GM18517 (cell line): ENCODE results near the gene KIAA1328.

ENCODE experiments used
- ATAC-seq: cut with Tn5 transposase; IDR thresholded peaks from one replicate; pipeline ENCODE4 v1.9.1; 2021; ENCODE audit warnings: mild to moderate bottlenecking, moderate library complexity; ENCODE audit not compliant: unreplicated experiment

Gene KIAA1328

GRCh38 chr18:37272841-37273240 lies 443.9 kb downstream of the KIAA1328 start:
- ATAC-seq: no peak

DNA sequence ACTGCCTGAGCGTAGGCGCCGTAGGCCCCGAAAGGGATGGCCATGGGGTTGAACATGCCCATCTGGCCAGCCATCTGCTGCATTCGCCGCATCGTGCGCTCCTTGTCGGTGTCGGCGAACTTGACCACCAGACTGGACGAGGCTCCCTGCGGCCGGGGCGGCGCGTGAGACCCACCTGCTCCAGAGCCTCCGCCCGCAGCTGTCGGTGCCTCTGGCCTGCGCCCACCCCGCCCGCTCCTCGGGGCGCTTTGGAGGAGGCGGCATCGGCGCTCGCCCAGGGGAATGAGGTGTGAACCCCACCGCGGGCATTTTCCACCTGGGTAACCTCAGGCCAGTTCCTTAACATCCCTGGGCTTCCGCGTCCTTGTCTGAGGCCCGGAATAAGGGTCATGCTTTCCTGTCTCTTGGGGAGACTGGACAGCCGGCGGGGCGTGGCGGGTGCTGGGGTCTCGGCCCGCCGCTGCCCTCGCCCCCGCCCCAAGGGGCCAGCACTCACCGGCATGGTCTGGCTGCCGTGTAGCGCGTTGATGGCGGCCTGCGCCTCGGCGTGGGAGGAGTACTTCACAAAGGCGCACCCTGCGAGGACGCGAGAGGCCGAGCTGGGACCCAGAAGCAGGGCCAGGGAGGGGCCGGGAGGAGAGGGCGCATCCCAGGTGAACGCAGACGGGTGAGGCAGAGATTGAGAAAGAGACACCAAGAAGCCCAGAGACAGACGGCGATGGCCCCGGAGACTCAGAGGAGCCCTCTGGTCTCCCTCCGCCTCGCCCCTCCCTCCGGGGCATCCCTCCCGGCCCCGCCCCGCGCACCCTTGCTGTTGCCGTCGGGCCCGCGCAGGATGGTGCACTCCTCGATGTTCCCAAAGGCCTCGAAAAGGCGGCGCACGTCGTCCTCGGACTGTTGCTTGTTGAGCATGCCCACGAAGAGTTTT lies 445.6 kb downstream of the KIAA1328 start:
- ATAC-seq: no peak

- ATAC-seq: no peak
These were observed 446.4 kb downstream of the KIAA1328 start for GRCh38 chr18:37275237-37275741.

DNA sequence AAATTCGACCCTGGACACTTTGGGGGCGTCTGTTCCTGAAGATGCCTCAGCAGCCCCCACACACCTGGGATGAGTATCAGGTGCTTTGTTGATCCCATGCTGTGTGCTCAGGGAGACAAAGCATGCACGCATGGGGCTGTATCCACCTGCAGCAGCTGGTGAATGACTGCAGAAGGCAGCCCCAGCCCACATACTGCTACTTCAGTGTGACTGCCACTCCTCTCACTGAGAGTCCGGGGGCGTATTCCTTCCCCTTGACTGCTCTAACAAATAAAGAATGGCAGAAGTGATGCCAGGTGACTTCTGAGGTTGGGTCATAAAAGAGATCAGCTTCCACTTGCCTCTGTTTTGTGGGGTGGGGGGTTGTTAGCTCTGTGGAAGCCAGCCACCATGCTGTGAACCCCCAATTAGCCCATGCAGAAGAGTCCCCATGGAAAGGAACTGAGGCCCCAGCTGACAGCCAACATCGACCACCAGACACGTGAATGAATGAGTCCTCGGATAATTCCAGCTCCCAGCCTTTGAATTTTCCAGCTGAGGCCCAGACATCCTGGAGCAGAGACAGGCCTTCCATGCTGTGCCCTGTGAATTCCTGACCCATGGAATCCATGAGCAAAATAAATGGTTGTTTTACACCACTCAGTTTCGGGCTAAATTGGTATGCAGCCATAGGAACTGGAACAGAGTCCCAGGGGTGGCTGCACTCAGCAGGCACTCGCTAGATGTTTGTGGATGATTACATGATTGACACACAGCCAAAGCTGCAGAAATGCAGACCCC lies 447.4 kb downstream of the KIAA1328 start:
- ATAC-seq: no peak

DNA sequence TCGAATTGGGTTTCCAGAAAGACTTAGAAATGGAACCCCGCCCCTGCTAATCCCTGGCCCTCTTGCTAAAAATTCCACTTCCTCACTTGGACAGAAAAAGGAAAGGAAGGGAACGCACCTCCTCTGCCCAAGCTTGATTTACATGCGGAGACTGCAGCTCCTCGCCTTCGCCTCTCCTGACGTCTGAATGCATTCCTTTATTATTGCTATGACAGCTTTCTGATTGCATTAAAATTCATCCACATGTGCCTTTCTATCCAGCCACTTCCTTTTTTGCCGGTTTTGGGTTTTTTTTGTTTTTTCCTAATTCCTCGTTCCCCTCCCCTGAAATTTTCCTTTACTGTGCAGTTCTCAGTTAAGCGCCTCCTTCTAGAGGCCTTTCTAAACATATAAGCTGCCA lies 448.9 kb downstream of the KIAA1328 start:
- no peak for ATAC-seq
